ENCODE measurements around the gene PTPRB.

PTPRB gene

GRCh38 chr12:70643939-70644338 is 6.7 kb upstream of the PTPRB start:
- no peak for DNase-seq (ENCODE audit: low spot score)

- no peak for DNase-seq (ENCODE audit: low spot score)
Observed at GRCh38 chr12:70641691-70642090, 4.5 kb upstream of the PTPRB start.

- DNase-seq (ENCODE audit: low spot score) = no peak
Observed at GRCh38 chr12:70640901-70641300, 3.7 kb upstream of the PTPRB start.

- DNase-seq (ENCODE audit: low spot score) = no peak
Observed at GRCh38 chr12:70639535-70639934, 2.3 kb upstream of the PTPRB start.

- DNase-seq (ENCODE audit: low spot score) = no peak
Observed at GRCh38 chr12:70638639-70639360, 1.6 kb upstream of the PTPRB start.

GRCh38 chr12:70635755-70636154 is 1.5 kb downstream of the PTPRB start:
- no peak for DNase-seq (ENCODE audit: low spot score)

GRCh38 chr12:70628701-70629480 is 8.3 kb downstream of the PTPRB start:
- no peak for DNase-seq (ENCODE audit: low spot score)

GRCh38 chr12:70627677-70628076 is 9.6 kb downstream of the PTPRB start:
- DNase-seq (ENCODE audit: low spot score) = no peak

GRCh38 chr12:70626180-70626579 is 11.0 kb downstream of the PTPRB start:
- DNase-seq (ENCODE audit: low spot score) = no peak

- DNase-seq (ENCODE audit: low spot score) = peak; percentile 39
Observed at GRCh38 chr12:70619471-70620152, 17.6 kb downstream of the PTPRB start.

GRCh38 chr12:70618371-70618770 is 18.9 kb downstream of the PTPRB start:
- DNase-seq (ENCODE audit: low spot score) = no peak

- DNase-seq (ENCODE audit: low spot score) = no peak
Observed at GRCh38 chr12:70617450-70617849, 19.8 kb downstream of the PTPRB start.

- no peak for DNase-seq (ENCODE audit: low spot score)
Observed at GRCh38 chr12:70615174-70615866, 21.9 kb downstream of the PTPRB start.

- DNase-seq (ENCODE audit: low spot score) = no peak
Observed at GRCh38 chr12:70609739-70610491, 27.3 kb downstream of the PTPRB start.

- no peak for DNase-seq (ENCODE audit: low spot score)
Observed at GRCh38 chr12:70609203-70609602, 28.0 kb downstream of the PTPRB start.

- no peak for DNase-seq (ENCODE audit: low spot score)
Observed at GRCh38 chr12:70608184-70608583, 29.0 kb downstream of the PTPRB start.

GRCh38 chr12:70607107-70607506 is 30.1 kb downstream of the PTPRB start:
- DNase-seq (ENCODE audit: low spot score) = no peak

- no peak for DNase-seq (ENCODE audit: low spot score)
Observed at GRCh38 chr12:70605976-70606375, 31.3 kb downstream of the PTPRB start.

- DNase-seq (ENCODE audit: low spot score) = no peak
Observed at GRCh38 chr12:70604662-70605061, 32.6 kb downstream of the PTPRB start.

GRCh38 chr12:70603044-70603443 is 34.2 kb downstream of the PTPRB start:
- DNase-seq (ENCODE audit: low spot score) = no peak

- peak; percentile 42 for DNase-seq (ENCODE audit: low spot score)
Observed at GRCh38 chr12:70598467-70599193, 38.6 kb downstream of the PTPRB start.

All from COLO829 (cell line).